ENCODE measurements around the gene HEATR5B. TPM values are rescaled to one million over a fixed set of nuclear protein-coding genes. Genes with fewer than 3 reads are reported as not detected.
A peak's percentile ranks its signal among the peaks of the same experiment; 100 is the strongest.

The HEATR5B gene
- total RNA-seq, 1 donor = 29.3 TPM

GRCh38 chr2:36967236-36967876 is 116.8 kb downstream of the HEATR5B start:
- Histone ChIP-seq H3K4me1 (ENCODE audit: insufficient read depth, low read length) (peaks cover 7% of the 10 kb centered on the region), H3K27me3 (ENCODE audit: insufficient read depth, low read length) (no peaks in the 10 kb centered on the region), H3K4me2 (ENCODE audit: insufficient read depth, low read length) (peak overlapping the region; percentile 97), H3K36me3 (ENCODE audit: insufficient read depth, low read length) (no peaks in the 10 kb centered on the region), H3K79me2 (ENCODE audit: insufficient read depth, low read length) (peaks cover 40% of the 10 kb centered on the region), H3K27ac (ENCODE audit: low read depth, low read length) (peak overlapping the region; percentile 82), H3K4me3 (ENCODE audit: insufficient read depth, low read length) (peak overlapping the region; percentile 85), H2AFZ (ENCODE audit: low read length) (peak overlapping the region; percentile 99), H4K20me1 (ENCODE audit: insufficient read depth, low read length) (peaks cover 5% of the 10 kb centered on the region), H3K9me3 (ENCODE audit: low read depth, low read length) (no peaks in the 10 kb centered on the region)
- no peak for TF ChIP-seq CTCF (IDR thresholded peaks at IDR 0.05; ENCODE audit: extremely low read depth, low read depth, low read length)
- DNase-seq (ENCODE audit: insufficient read length, low spot score, missing footprints) = peak; percentile 22

- no peak for TF ChIP-seq CTCF (IDR thresholded peaks at IDR 0.05; ENCODE audit: extremely low read depth, low read depth, low read length)
These were observed 117.6 kb downstream of the HEATR5B start, which contains the start of gene STRN for GRCh38 chr2:36966370-36967235. TSS of gene STRN (minus strand) at chr2:36966536. CDS start at chr2:36966463, 73 bp downstream.

GRCh38 chr2:36965751-36966369 is 118.3 kb downstream of the HEATR5B start:
- no peaks in the 10 kb centered on the region for H3K27me3 ChIP-seq (ENCODE audit: insufficient read depth, low read length)
- no peak for TF ChIP-seq CTCF (IDR thresholded peaks at IDR 0.05; ENCODE audit: extremely low read depth, low read depth, low read length)
- peak overlapping the region; percentile 64 for H2AFZ ChIP-seq (ENCODE audit: low read length)
- no peaks in the 10 kb centered on the region for H3K36me3 ChIP-seq (ENCODE audit: insufficient read depth, low read length)
- H3K4me1 ChIP-seq (ENCODE audit: insufficient read depth, low read length) = peaks cover 7% of the 10 kb centered on the region
- H3K9me3 ChIP-seq (ENCODE audit: low read depth, low read length) = no peaks in the 10 kb centered on the region
- H3K4me3 ChIP-seq (ENCODE audit: insufficient read depth, low read length) = peak overlapping the region; percentile 85
- peak overlapping the region; percentile 83 for H3K4me2 ChIP-seq (ENCODE audit: insufficient read depth, low read length)
- peak; percentile 19 for DNase-seq (ENCODE audit: insufficient read length, low spot score, missing footprints)
- peaks cover 11% of the 10 kb centered on the region for H4K20me1 ChIP-seq (ENCODE audit: insufficient read depth, low read length)
- H3K27ac ChIP-seq (ENCODE audit: low read depth, low read length) = peak overlapping the region; percentile 55
- H3K79me2 ChIP-seq (ENCODE audit: insufficient read depth, low read length) = peaks cover 54% of the 10 kb centered on the region

More at GRCh38 chr2:36966370-36967235, 117.6 kb downstream of the HEATR5B start, which contains the start of gene STRN:
- H3K27me3 ChIP-seq (ENCODE audit: insufficient read depth, low read length) = no peaks in the 10 kb centered on the region
- peaks cover 7% of the 10 kb centered on the region for H3K4me1 ChIP-seq (ENCODE audit: insufficient read depth, low read length)
- no peaks in the 10 kb centered on the region for H3K9me3 ChIP-seq (ENCODE audit: low read depth, low read length)
- peaks cover 11% of the 10 kb centered on the region for H4K20me1 ChIP-seq (ENCODE audit: insufficient read depth, low read length)
- peak within 1 kb of the TSS; percentile 85 for H3K4me3 ChIP-seq (ENCODE audit: insufficient read depth, low read length)
- peak within 1 kb of the TSS; percentile 82 for H3K27ac ChIP-seq (ENCODE audit: low read depth, low read length)
- DNase-seq (ENCODE audit: insufficient read length, low spot score, missing footprints) = peak; percentile 99
- peak within 1 kb of the TSS; percentile 99 for H2AFZ ChIP-seq (ENCODE audit: low read length)
- peaks cover 47% of the 10 kb centered on the region for H3K79me2 ChIP-seq (ENCODE audit: insufficient read depth, low read length)
- H3K4me2 ChIP-seq (ENCODE audit: insufficient read depth, low read length) = peak within 1 kb of the TSS; percentile 97
- no peaks in the 10 kb centered on the region for H3K36me3 ChIP-seq (ENCODE audit: insufficient read depth, low read length)
